GM23338 (cell line): ENCODE measurements around the gene HTT. TPM values are rescaled to one million over a fixed set of nuclear protein-coding genes. Genes with fewer than 3 reads are reported as not detected.
"Not testable (repeated sequence)": the region's sequence is repeated elsewhere in the genome, so short reads cannot be mapped to it uniquely, and the experiment has no call there.

Source experiments
- ATAC-seq: fragments of 200-7000 bp; cut with Tn5 transposase; 3 replicates; pipeline ENCODE4 v1.9.1; 2020
- DNase-seq: peaks from one replicate; pipeline ENCODE4 v3.0.0-alpha.2; 2015; ENCODE audit warnings: low spot score
- H2AFZ ChIP-seq: fragments of 200-600 bp; sonication (generic); 2 replicates; pipeline ENCODE4 v1.8.0; 2016; ENCODE audit warnings: antibody characterized with exemption, mild to moderate bottlenecking, moderate library complexity
- H3F3A ChIP-seq: fragments of 200-600 bp; sonication (generic); replicated peaks from 2 replicates; pipeline ENCODE4 v1.8.0; 2017; ENCODE audit warnings: antibody characterized with exemption, mixed run types, low read depth
- H3K27ac ChIP-seq: fragments of 200-600 bp; sonication (generic); 2 replicates; pipeline ENCODE4 v1.6.1; 2016; ENCODE audit warnings: low read depth
- H3K27me3 ChIP-seq: fragments of 200-600 bp; sonication (generic); 2 replicates; pipeline ENCODE4 v1.8.0; 2016; ENCODE audit warnings: mild to moderate bottlenecking, mixed run types, moderate library complexity; ENCODE audit not compliant: insufficient read depth
- H3K36me3 ChIP-seq: fragments of 200-600 bp; sonication (generic); 2 replicates; pipeline ENCODE4 v1.8.0; 2016; ENCODE audit warnings: mild to moderate bottlenecking; ENCODE audit not compliant: insufficient read depth
- H3K4me1 ChIP-seq: fragments of 200-600 bp; sonication (generic); 2 replicates; pipeline ENCODE4 v1.8.0; 2016; ENCODE audit warnings: mild to moderate bottlenecking, moderate library complexity; ENCODE audit not compliant: insufficient read depth
- H3K4me2 ChIP-seq: fragments of 200-600 bp; sonication (generic); 2 replicates; pipeline ENCODE4 v1.7.1; 2017; ENCODE audit warnings: mixed run types
- H3K4me3 ChIP-seq: fragments of 200-600 bp; sonication (generic); 2 replicates; pipeline ENCODE4 v1.6.1; 2016; ENCODE audit warnings: mixed run types
- H3K79me2 ChIP-seq: fragments of 200-600 bp; sonication (generic); replicated peaks from 2 replicates; pipeline ENCODE4 v1.8.0; 2017; ENCODE audit warnings: mild to moderate bottlenecking; ENCODE audit not compliant: insufficient read depth
- H3K9me2 ChIP-seq: fragments of 200-600 bp; sonication (generic); 2 replicates; pipeline ENCODE4 v1.8.0; 2017; ENCODE audit not compliant: insufficient read depth
- H4K20me1 ChIP-seq: fragments of 200-600 bp; sonication (generic); replicated peaks from 2 replicates; pipeline ENCODE4 v1.8.0; 2017; ENCODE audit warnings: mild to moderate bottlenecking; ENCODE audit not compliant: insufficient read depth
- H3K27ac Mint-ChIP-seq: 2 replicates; pipeline ENCODE4 v1.8.0; 2020; ENCODE audit warnings: inconsistent platforms, mild to moderate bottlenecking, moderate library complexity, mixed read lengths
- H3K27me3 Mint-ChIP-seq: 3 replicates; pipeline ENCODE4 v1.8.0; 2022; ENCODE audit warnings: low read depth, mild to moderate bottlenecking, moderate library complexity, mixed read lengths, inconsistent platforms; ENCODE audit not compliant: insufficient read depth, poor library complexity
- H3K36me3 Mint-ChIP-seq: 3 replicates; pipeline ENCODE4 v1.8.0; 2021; ENCODE audit warnings: low read depth, mild to moderate bottlenecking, inconsistent platforms, moderate library complexity, mixed read lengths
- H3K4me1 Mint-ChIP-seq: 3 replicates; pipeline ENCODE4 v1.8.0; 2020; ENCODE audit warnings: mild to moderate bottlenecking, inconsistent platforms, mixed read lengths
- H3K4me3 Mint-ChIP-seq: 3 replicates; pipeline ENCODE4 v1.8.0; 2021; ENCODE audit warnings: moderate library complexity, mild to moderate bottlenecking, inconsistent platforms, mixed read lengths
- H3K9me3 Mint-ChIP-seq: 3 replicates; pipeline ENCODE4 v1.8.0; 2020; ENCODE audit warnings: moderate library complexity, mild to moderate bottlenecking, inconsistent platforms, mixed read lengths
- CREB1 ChIP-seq: fragments of 250-450 bp; sonication (Bioruptor Pico); IDR thresholded peaks from 2 replicates; pipeline ENCODE4 v1.5.0; 2020; ENCODE audit warnings: low read depth, mild to moderate bottlenecking, moderate library complexity
- CTCF ChIP-seq, 2 experiments: fragments of 200-600 bp in 1 of 2; sonication (generic) in 1 of 2; conservative IDR thresholded peaks; 2 replicates each; pipeline versions ENCODE4 v1.5.1 to v1.6.1; 2016 to 2017; ENCODE audit warnings: antibody characterized with exemption in 2 of 2, low read depth in 2 of 2, mild to moderate bottlenecking in 2 of 2, moderate library complexity in 1 of 2
- ETS1 ChIP-seq: IDR thresholded peaks from 2 replicates; pipeline ENCODE4 v1.6.1; 2016; ENCODE audit warnings: antibody characterized with exemption
- EZH2 ChIP-seq: fragments of 200-600 bp; sonication (generic); IDR thresholded peaks from one replicate; pipeline ENCODE4 v1.8.0; 2017; ENCODE audit warnings: antibody characterized with exemption, mild to moderate bottlenecking, low read depth; ENCODE audit not compliant: unreplicated experiment
- JUNB ChIP-seq: IDR thresholded peaks from one replicate; pipeline ENCODE4 v1.6.1; 2016; ENCODE audit warnings: antibody characterized with exemption; ENCODE audit not compliant: unreplicated experiment
- NANOG ChIP-seq: IDR thresholded peaks from 2 replicates; pipeline ENCODE4 v1.6.1; 2016; ENCODE audit warnings: antibody characterized with exemption, borderline replicate concordance
- POLR2AphosphoS5 ChIP-seq: IDR thresholded peaks from 2 replicates; pipeline ENCODE4 v1.6.1; 2016; ENCODE audit warnings: antibody characterized with exemption, low read depth
- REST ChIP-seq: IDR thresholded peaks from one replicate; pipeline ENCODE4 v1.6.1; 2018; ENCODE audit warnings: antibody characterized with exemption; ENCODE audit not compliant: unreplicated experiment
- STAT1 ChIP-seq: IDR thresholded peaks from one replicate; pipeline ENCODE4 v1.6.1; 2016; ENCODE audit warnings: antibody characterized with exemption; ENCODE audit not compliant: unreplicated experiment
- ZNF114 ChIP-seq: fragments of 250-450 bp; sonication (Bioruptor Pico); IDR thresholded peaks from 2 replicates; pipeline ENCODE4 v1.5.0; 2020; ENCODE audit warnings: mild to moderate bottlenecking, moderate library complexity
- ZNF331 ChIP-seq: fragments of 250-450 bp; sonication (Bioruptor Pico); IDR thresholded peaks from 2 replicates; pipeline ENCODE4 v1.5.0; 2020; ENCODE audit warnings: low read depth, mild to moderate bottlenecking, moderate library complexity
- polyA plus RNA-seq: library from polyadenylated mRNA; unstranded; fragments of >200 nt; fragmentation: Nextera tagmentation; extraction: Ambion mirVana; gene quantifications from 2 replicates; pipeline ENCODE4 v1.2.1, GENCODE V29; 2016
- total RNA-seq: library from RNA; depleted of rRNA; stranded (reverse); fragments of >200 nt; shearing (Covaris generic); gene quantifications from 2 replicates; pipeline ENCODE4 v1.2.3, GENCODE V29; 2014

Gene HTT
- total and polyA plus RNA-seq, 2 experiments from 2014 or later: 26.6 to 67.7 TPM

- Mint-ChIP-seq H3K9me3 (no peaks in the 10 kb centered on the region), H3K4me1 (no peaks in the 10 kb centered on the region), H3K27me3 (peaks cover 4% of the 10 kb centered on the region), H3K36me3 (peaks cover 76% of the 10 kb centered on the region), H3K27ac (no peak overlapping the region), H3K4me3 (no peak overlapping the region)
- Histone ChIP-seq H3K36me3 (peaks cover 26% of the 10 kb centered on the region), H3K4me2 (no peak overlapping the region), H4K20me1 (peaks cover 2% of the 10 kb centered on the region; the same call in 1 of the 2 replicates), H2AFZ (no peak overlapping the region), H3K9me2 (no peaks in the 10 kb centered on the region), H3K4me3 (no peak overlapping the region), H3K27ac (no peak overlapping the region), H3K79me2 (no peaks in the 10 kb centered on the region), H3F3A (no peaks in the 10 kb centered on the region), H3K27me3 (no peaks in the 10 kb centered on the region), H3K4me1 (no peaks in the 10 kb centered on the region)
- ATAC-seq (no peak), DNase-seq (no peak)
- TF ChIP-seq ZNF331 (CRISPR knock-in tag) (no peak), ZNF114 (CRISPR knock-in tag) (no peak), NANOG (no peak), JUNB (no peak), STAT1 (no peak), REST (no peak), ETS1 (no peak), CREB1 (CRISPR knock-in tag) (no peak), EZH2 (no peak), POLR2AphosphoS5 (no peak)
Measured at GRCh38 chr4:3148926-3149325, 74.4 kb downstream of the HTT start.

- not testable (repeated sequence) for H3K27ac ChIP-seq, H3K79me2 ChIP-seq, DNase-seq, H3K27ac Mint-ChIP-seq, H2AFZ ChIP-seq, H3K4me1 ChIP-seq, H4K20me1 ChIP-seq, H3K9me2 ChIP-seq, H3K9me3 Mint-ChIP-seq, H3K27me3 Mint-ChIP-seq, H3K4me3 ChIP-seq, H3K4me3 Mint-ChIP-seq, H3K27me3 ChIP-seq, H3K4me1 Mint-ChIP-seq, H3F3A ChIP-seq, H3K4me2 ChIP-seq
- peak; percentile 18 to 25; a peak in 2 of 4 replicates for TF ChIP-seq CTCF (conservative IDR thresholded peaks at IDR 0.05; ENCODE audit: low read depth in 2 of 2)
- peak; percentile 68 for ATAC-seq
- H3K36me3 Mint-ChIP-seq: peaks cover 79% of the 10 kb centered on the region
- H3K36me3 ChIP-seq: peaks cover 38% of the 10 kb centered on the region
Measured at GRCh38 chr4:3151238-3151637, 76.8 kb downstream of the HTT start.
